SU-DHL-6 (cell line): ENCODE measurements around the gene TRIM60.
"Not testable (repeated sequence)": the region's sequence is repeated elsewhere in the genome, so short reads cannot be mapped to it uniquely, and the experiment has no call there.

Experiments
- H2AFZ ChIP-seq: fragments of 200-600 bp; sonication (generic); 2 replicates; pipeline ENCODE4 v1.6.1; 2014; ENCODE audit warnings: low read depth, mild to moderate bottlenecking, moderate library complexity, mixed read lengths, antibody characterized with exemption, low read length; ENCODE audit not compliant: severe bottlenecking
- H3F3A ChIP-seq: fragments of 200-600 bp; shearing (Covaris generic); 2 replicates; pipeline ENCODE4 v1.6.0; 2016; ENCODE audit warnings: antibody characterized with exemption, mild to moderate bottlenecking; ENCODE audit not compliant: insufficient read depth
- H3K27ac ChIP-seq: fragments of 200-600 bp; sonication (generic); 2 replicates; pipeline ENCODE4 v1.5.1; 2016; ENCODE audit warnings: low read depth, mild to moderate bottlenecking, low read length, moderate library complexity, mixed read lengths
- H3K27me3 ChIP-seq: fragments of 200-600 bp; sonication (generic), shearing (Covaris generic); 2 replicates; pipeline ENCODE4 v1.6.0; 2014; ENCODE audit warnings: mild to moderate bottlenecking, low read length
- H3K36me3 ChIP-seq: fragments of 200-600 bp; sonication (generic); 2 replicates; pipeline ENCODE4 v1.6.1; 2014; ENCODE audit warnings: mild to moderate bottlenecking, low read length, mixed read lengths
- H3K4me2 ChIP-seq: fragments of 300-600, 200-600 bp; shearing (Covaris generic), sonication (generic); 2 replicates; pipeline ENCODE4 v1.6.0; 2014; ENCODE audit warnings: low read length, low read depth, mild to moderate bottlenecking; ENCODE audit not compliant: poor library complexity, severe bottlenecking
- H3K4me3 ChIP-seq: fragments of 200-600 bp; sonication (generic); 2 replicates; pipeline ENCODE4 v1.5.1; 2014; ENCODE audit warnings: antibody characterized with exemption, low read length, mild to moderate bottlenecking, mixed read lengths; ENCODE audit not compliant: insufficient read depth, poor library complexity, severe bottlenecking
- H3K79me2 ChIP-seq: fragments of 200-600 bp; sonication (generic); 2 replicates; pipeline ENCODE4 v1.6.1; 2014; ENCODE audit warnings: mild to moderate bottlenecking, low read length, moderate library complexity; ENCODE audit not compliant: insufficient read depth
- H3K9ac ChIP-seq: fragments of 200-600 bp; sonication (generic); 2 replicates; pipeline ENCODE4 v1.7.0; 2014; ENCODE audit warnings: mild to moderate bottlenecking, low read length
- H3K9me2 ChIP-seq: fragments of 200-600 bp; sonication (generic); replicated peaks from 2 replicates; pipeline ENCODE4 v1.6.1; 2014; ENCODE audit warnings: low read length; ENCODE audit not compliant: insufficient read depth
- H3K9me3 ChIP-seq: fragments of 200-600 bp; sonication (generic); 2 replicates; pipeline ENCODE4 v1.6.1; 2014; ENCODE audit warnings: low read length, mixed read lengths; ENCODE audit not compliant: insufficient read depth
- H4K20me1 ChIP-seq: fragments of 200-600 bp; sonication (generic); 2 replicates; pipeline ENCODE4 v1.6.1; 2014; ENCODE audit warnings: low read depth, mild to moderate bottlenecking, antibody characterized with exemption, low read length, moderate library complexity, mixed read lengths
- CTCF ChIP-seq: fragments of 200-600 bp; sonication (generic); IDR thresholded peaks from one replicate; pipeline ENCODE4 v1.5.1; 2017; ENCODE audit warnings: antibody characterized with exemption, mild to moderate bottlenecking, low read length, moderate library complexity; ENCODE audit not compliant: insufficient read depth, poor library complexity, severe bottlenecking
- EZH2phosphoT487 ChIP-seq: fragments of 200-600 bp; sonication (generic), shearing (Covaris generic); conservative IDR thresholded peaks from 2 replicates; pipeline ENCODE4 v1.6.1; 2018; ENCODE audit warnings: mild to moderate bottlenecking, antibody characterized with exemption, low read length, moderate library complexity, mixed read lengths

TRIM60 gene

GRCh38 chr4:164997324-164997723 lies 34.5 kb upstream of the TRIM60 start:
- no peak overlapping the region for H3K4me3 ChIP-seq
- H3K9ac ChIP-seq, result no peak overlapping the region
- H4K20me1 ChIP-seq, result no peaks in the 10 kb centered on the region
- H3K9me2 ChIP-seq, result no peaks in the 10 kb centered on the region
- no peaks in the 10 kb centered on the region for H3K79me2 ChIP-seq
- H3K27me3 ChIP-seq, result no peaks in the 10 kb centered on the region
- H3F3A ChIP-seq, result no peaks in the 10 kb centered on the region
- H3K9me3 ChIP-seq, result no peaks in the 10 kb centered on the region
- no peak overlapping the region for H2AFZ ChIP-seq
- TF ChIP-seq CTCF (peak; percentile 13), EZH2phosphoT487 (no peak)
- no peak overlapping the region for H3K27ac ChIP-seq
- no peak overlapping the region for H3K4me2 ChIP-seq
- H3K36me3 ChIP-seq, result no peaks in the 10 kb centered on the region

GRCh38 chr4:164997941-164998340 lies 33.9 kb upstream of the TRIM60 start:
- Histone ChIP-seq H4K20me1 (no peaks in the 10 kb centered on the region), H3K36me3 (no peaks in the 10 kb centered on the region), H2AFZ (no peak overlapping the region), H3K4me3 (no peak overlapping the region), H3K9me3 (no peaks in the 10 kb centered on the region), H3K9me2 (no peaks in the 10 kb centered on the region), H3K9ac (no peak overlapping the region), H3K79me2 (no peaks in the 10 kb centered on the region), H3K27me3 (no peaks in the 10 kb centered on the region), H3K4me2 (no peak overlapping the region), H3K27ac (no peak overlapping the region), H3F3A (no peaks in the 10 kb centered on the region)
- no peak for TF ChIP-seq EZH2phosphoT487
- no peak for TF ChIP-seq CTCF

GRCh38 chr4:164998526-164999080 lies 33.2 kb upstream of the TRIM60 start:
- H3K9me2 ChIP-seq, H3F3A ChIP-seq, H4K20me1 ChIP-seq: not testable (repeated sequence)

GRCh38 chr4:165001957-165002356 lies 29.8 kb upstream of the TRIM60 start:
- not testable (repeated sequence) for H4K20me1 ChIP-seq, H3K79me2 ChIP-seq, H2AFZ ChIP-seq, H3K9me3 ChIP-seq, H3K36me3 ChIP-seq, H3K27ac ChIP-seq, H3K4me2 ChIP-seq, H3K9ac ChIP-seq, H3F3A ChIP-seq, H3K27me3 ChIP-seq, H3K4me3 ChIP-seq, H3K9me2 ChIP-seq

More at GRCh38 chr4:164998526-164999080, 33.2 kb upstream of the TRIM60 start:
- not testable (repeated sequence) for H3K27me3 ChIP-seq, H3K79me2 ChIP-seq, H3K9ac ChIP-seq, H3K4me2 ChIP-seq, H3K27ac ChIP-seq, H2AFZ ChIP-seq, H3K9me3 ChIP-seq, H3K4me3 ChIP-seq, H3K36me3 ChIP-seq
